Mesenchymal stem cell (in vitro differentiated cells and primary cell): ENCODE results near the gene BRAF.
"Not testable (repeated sequence)": the region's sequence is repeated elsewhere in the genome, so short reads cannot be mapped to it uniquely, and the experiment has no call there.

Experiments
- DNase-seq: peaks from one replicate; pipeline ENCODE4 v3.0.0-alpha.2; 2013
- H2AFZ ChIP-seq: one replicate; pipeline ENCODE4 v1.6.1; 2013; ENCODE audit warnings: low read depth, mild to moderate bottlenecking, control low read depth, inconsistent platforms, low read length, moderate library complexity
- H2AK5ac ChIP-seq: 2 replicates; pipeline ENCODE4 v1.6.1; 2013; ENCODE audit warnings: low read length, moderate library complexity, mild to moderate bottlenecking, inconsistent platforms; ENCODE audit not compliant: severe bottlenecking
- H2BK120ac ChIP-seq: one replicate; pipeline ENCODE4 v1.6.1; 2013; ENCODE audit warnings: low read depth, mild to moderate bottlenecking, inconsistent platforms, low read length, moderate library complexity
- H2BK12ac ChIP-seq, 2 experiments: one replicate each; pipeline ENCODE4 v1.6.1; 2013; ENCODE audit warnings: inconsistent platforms in 2 of 2, low read length in 2 of 2, mild to moderate bottlenecking in 2 of 2, moderate library complexity in 2 of 2, control low read depth in 1 of 2
- H2BK15ac ChIP-seq: one replicate; pipeline ENCODE4 v1.6.1; 2013; ENCODE audit warnings: mild to moderate bottlenecking, low read depth, inconsistent platforms; ENCODE audit not compliant: poor library complexity, severe bottlenecking
- H2BK5ac ChIP-seq: 2 replicates; pipeline ENCODE4 v1.6.1; 2013; ENCODE audit warnings: low read depth, mild to moderate bottlenecking, low read length, control low read depth, inconsistent platforms; ENCODE audit not compliant: poor library complexity, severe bottlenecking
- H3K14ac ChIP-seq, 2 experiments: one replicate each; pipeline ENCODE4 v1.6.1; 2013; ENCODE audit warnings: inconsistent platforms in 2 of 2, low read length in 2 of 2, control low read depth in 1 of 2, mild to moderate bottlenecking in 1 of 2, moderate library complexity in 1 of 2
- H3K18ac ChIP-seq, 2 experiments: one replicate each; pipeline ENCODE4 v1.6.1; 2013; ENCODE audit warnings: inconsistent platforms in 2 of 2, low read length in 2 of 2, control low read depth in 1 of 2, low read depth in 1 of 2, mild to moderate bottlenecking in 1 of 2
- H3K23ac ChIP-seq, 2 experiments: one replicate each; pipeline ENCODE4 v1.6.1; 2013; ENCODE audit warnings: inconsistent platforms in 2 of 2, low read length in 2 of 2, mild to moderate bottlenecking in 2 of 2, moderate library complexity in 2 of 2, control low read depth in 1 of 2
- H3K27ac ChIP-seq: 2 replicates; pipeline ENCODE4 v1.5.1; 2013; ENCODE audit warnings: mild to moderate bottlenecking, moderate library complexity, low read length, control low read depth, inconsistent platforms; ENCODE audit not compliant: poor library complexity, severe bottlenecking
- H3K27me3 ChIP-seq, 2 experiments: 2 replicates each; pipeline versions ENCODE4 v1.6.1 to v1.7.0; 2013; ENCODE audit warnings: low read length in 2 of 2, mild to moderate bottlenecking in 2 of 2, moderate library complexity in 2 of 2, control low read depth in 1 of 2, inconsistent platforms in 1 of 2; ENCODE audit not compliant: control insufficient read depth in 1 of 2, insufficient read depth in 1 of 2
- H3K36me3 ChIP-seq, 2 experiments: 2 replicates each; pipeline versions ENCODE4 v1.6.1 to v1.7.0; 2013; ENCODE audit warnings: low read length in 2 of 2, control low read depth in 1 of 2, inconsistent platforms in 1 of 2, low read depth in 1 of 2, mild to moderate bottlenecking in 1 of 2; ENCODE audit not compliant: insufficient read depth in 2 of 2, control insufficient read depth in 1 of 2
- H3K4ac ChIP-seq, 2 experiments: one replicate each; pipeline ENCODE4 v1.6.1; 2013; ENCODE audit warnings: inconsistent platforms in 2 of 2, low read length in 2 of 2, mild to moderate bottlenecking in 2 of 2, moderate library complexity in 2 of 2, control low read depth in 1 of 2, low read depth in 1 of 2
- H3K4me1 ChIP-seq: 2 replicates; pipeline ENCODE4 v1.6.1; 2013; ENCODE audit warnings: low read depth, low read length, control low read depth; ENCODE audit not compliant: control insufficient read depth, insufficient read depth
- H3K4me2 ChIP-seq: 2 replicates; pipeline ENCODE4 v1.6.1; 2013; ENCODE audit warnings: low read length, mild to moderate bottlenecking, inconsistent platforms; ENCODE audit not compliant: poor library complexity, severe bottlenecking
- H3K4me3 ChIP-seq, 2 experiments: 2 replicates each; pipeline versions ENCODE4 v1.5.1 to v1.7.0; 2013; ENCODE audit warnings: low read length in 2 of 2, mild to moderate bottlenecking in 2 of 2, control low read depth in 1 of 2, low read depth in 1 of 2; ENCODE audit not compliant: insufficient read depth in 1 of 2
- H3K79me1 ChIP-seq: replicated peaks from 2 replicates; pipeline ENCODE4 v1.6.1; 2013; ENCODE audit warnings: mild to moderate bottlenecking, control low read depth, low read length, inconsistent platforms; ENCODE audit not compliant: poor library complexity, severe bottlenecking
- H3K9ac ChIP-seq: 2 replicates; pipeline ENCODE4 v1.7.0; 2013; ENCODE audit warnings: mild to moderate bottlenecking, low read length, moderate library complexity
- H3K9me3 ChIP-seq: 2 replicates; pipeline ENCODE4 v1.7.0; 2013; ENCODE audit warnings: mild to moderate bottlenecking, low read length; ENCODE audit not compliant: control insufficient read depth
- H4K8ac ChIP-seq: one replicate; pipeline ENCODE4 v1.6.1; 2013; ENCODE audit warnings: inconsistent platforms, mild to moderate bottlenecking, low read length, moderate library complexity
- H4K91ac ChIP-seq: one replicate; pipeline ENCODE4 v1.6.1; 2013; ENCODE audit warnings: mild to moderate bottlenecking, low read length, inconsistent platforms
- WGBS: methylation state at CpG from one replicate; pipeline ENCODE4 v1.1.7; 2013; ENCODE audit warnings: mixed read lengths; 5-methylcytosine and 5-hydroxymethylcytosine counted together

The BRAF gene

GRCh38 chr7:140678081-140678815 is 246.5 kb downstream of the BRAF start:
- Histone ChIP-seq H3K27ac (no peak overlapping the region), H3K4me2 (no peak overlapping the region), H3K23ac (no peak overlapping the region), H3K9me3 (no peaks in the 10 kb centered on the region), H3K14ac (no peak overlapping the region), H4K91ac (no peak overlapping the region), H3K4me3 (no peak overlapping the region), H2AFZ (no peak overlapping the region), H2BK5ac (no peak overlapping the region), H3K18ac (no peak overlapping the region), H3K36me3 (peaks cover 29 to 52% of the 10 kb centered on the region in 2 experiments), H2BK12ac (no peak overlapping the region), H2AK5ac (no peak overlapping the region), H3K4ac (no peak overlapping the region), H3K4me1 (peaks cover 13% of the 10 kb centered on the region), H3K79me1 (peaks cover 13% of the 10 kb centered on the region), H2BK15ac (no peak overlapping the region), H4K8ac (no peak overlapping the region), H3K9ac (no peak overlapping the region), H3K27me3 (no peaks in the 10 kb centered on the region), H2BK120ac (no peak overlapping the region)
- no peak for DNase-seq
- WGBS = 95% methylated on average over 20 of the region's 20 CpGs

DNA sequence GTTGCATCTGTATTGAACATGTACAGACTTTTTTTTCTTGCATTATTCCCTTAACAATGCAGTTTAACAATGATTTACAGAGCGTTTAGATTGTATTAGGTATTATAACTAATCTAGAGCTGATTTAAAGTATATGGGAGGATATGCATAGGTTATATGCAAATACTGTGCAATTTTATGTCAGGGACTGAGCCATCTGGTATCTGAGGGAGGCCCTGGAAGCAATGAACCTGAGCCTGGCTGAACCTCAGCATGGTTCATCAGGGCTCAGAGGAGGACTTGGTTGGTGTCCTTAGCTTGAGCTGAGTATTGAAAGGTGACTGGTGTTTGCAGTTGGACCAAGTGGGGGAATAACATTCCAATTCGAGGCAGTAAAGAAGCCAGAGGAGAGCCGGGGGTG is 247.2 kb downstream of the BRAF start:
- H3K4me1 ChIP-seq = peaks cover 17% of the 10 kb centered on the region
- no peak overlapping the region for H3K14ac ChIP-seq
- no peak overlapping the region for H3K9ac ChIP-seq
- no peak overlapping the region for H4K91ac ChIP-seq
- no peak overlapping the region for H3K4me3 ChIP-seq
- H3K18ac ChIP-seq = no peak overlapping the region
- no peak overlapping the region for H3K4me2 ChIP-seq
- H3K27me3 ChIP-seq = no peaks in the 10 kb centered on the region
- no peak overlapping the region for H2BK12ac ChIP-seq
- H2AFZ ChIP-seq = no peak overlapping the region
- H2AK5ac ChIP-seq = no peak overlapping the region
- no peak overlapping the region for H2BK120ac ChIP-seq
- no peak overlapping the region for H3K23ac ChIP-seq
- 97% methylated on average over 3 of the region's 3 CpGs for WGBS
- H2BK5ac ChIP-seq = no peak overlapping the region
- peaks cover 29 to 52% of the 10 kb centered on the region in 2 experiments for H3K36me3 ChIP-seq
- no peak overlapping the region for H3K27ac ChIP-seq
- H3K9me3 ChIP-seq = no peaks in the 10 kb centered on the region
- H3K79me1 ChIP-seq = peaks cover 14% of the 10 kb centered on the region
- H2BK15ac ChIP-seq = no peak overlapping the region
- H3K4ac ChIP-seq = no peak overlapping the region
- DNase-seq = no peak
- no peak overlapping the region for H4K8ac ChIP-seq

GRCh38 chr7:140676956-140677355 is 247.8 kb downstream of the BRAF start:
- Histone ChIP-seq H3K4me1 (peaks cover 17% of the 10 kb centered on the region), H3K79me1 (peaks cover 14% of the 10 kb centered on the region), H3K36me3 (peaks cover 27 to 48% of the 10 kb centered on the region in 2 experiments)
- not testable (repeated sequence) for H2BK12ac ChIP-seq, H2BK5ac ChIP-seq, H3K4me3 ChIP-seq, H3K4ac ChIP-seq, H3K9ac ChIP-seq, H2AK5ac ChIP-seq, H4K91ac ChIP-seq, H2AFZ ChIP-seq, H3K23ac ChIP-seq, H3K27me3 ChIP-seq, H3K18ac ChIP-seq, H2BK120ac ChIP-seq, H3K27ac ChIP-seq, H3K14ac ChIP-seq, H3K9me3 ChIP-seq, H4K8ac ChIP-seq, H2BK15ac ChIP-seq, H3K4me2 ChIP-seq, DNase-seq
- WGBS = 94% methylated on average over 11 of the region's 11 CpGs

DNA sequence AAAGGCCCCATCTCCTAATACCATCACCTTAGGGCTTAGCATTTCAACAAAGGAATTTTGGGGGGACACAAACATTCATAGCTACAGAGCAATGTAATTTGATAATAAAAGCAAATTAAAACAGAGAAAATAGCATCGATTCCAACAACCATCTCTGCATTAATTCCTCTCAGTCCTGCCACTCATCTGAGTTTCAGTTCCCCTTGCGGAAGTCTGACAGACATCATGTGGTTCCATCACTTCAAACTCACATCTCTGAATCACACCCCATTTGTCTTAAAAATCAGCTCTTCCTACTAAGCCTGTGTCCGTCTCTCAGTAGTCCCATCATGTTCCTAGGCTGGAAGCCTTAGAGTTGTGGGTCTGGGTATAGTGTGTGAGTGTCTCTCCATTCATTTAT is 248.4 kb downstream of the BRAF start:
- H3K79me1 ChIP-seq = peaks cover 14% of the 10 kb centered on the region
- no peaks in the 10 kb centered on the region for H3K9me3 ChIP-seq

More for the DNA sequence above, 248.4 kb downstream of the BRAF start:
- no peak overlapping the region for H3K18ac ChIP-seq
- H3K27me3 ChIP-seq = no peaks in the 10 kb centered on the region
- no peak for DNase-seq
- H3K27ac ChIP-seq = no peak overlapping the region
- H3K23ac ChIP-seq = no peak overlapping the region
- H2AK5ac ChIP-seq = no peak overlapping the region
- peaks cover 17% of the 10 kb centered on the region for H3K4me1 ChIP-seq
- no peak overlapping the region for H2BK12ac ChIP-seq
- H4K8ac ChIP-seq = no peak overlapping the region
- WGBS = 98% methylated on average over 2 of the region's 3 CpGs
- no peak overlapping the region for H3K4me2 ChIP-seq
- no peak overlapping the region for H4K91ac ChIP-seq
- H2BK15ac ChIP-seq = no peak overlapping the region
- no peak overlapping the region for H3K4me3 ChIP-seq
- peaks cover 27 to 43% of the 10 kb centered on the region in 2 experiments for H3K36me3 ChIP-seq
- no peak overlapping the region for H2BK5ac ChIP-seq
- H2BK120ac ChIP-seq = no peak overlapping the region
- no peak overlapping the region for H3K9ac ChIP-seq
- no peak overlapping the region for H3K4ac ChIP-seq
- H2AFZ ChIP-seq = no peak overlapping the region
- no peak overlapping the region for H3K14ac ChIP-seq
